GM13976 (cell line): ENCODE results near the gene TGM2.

Experiments used
- DNase-seq: peaks from one replicate; pipeline ENCODE4 v3.0.0; 2012; ENCODE audit warnings: low spot score
- in situ Hi-C: fragments of 300-500 bp; cut with MboI; formaldehyde crosslinking; loops from one replicate; pipeline ENCODE4 v1.12.0; 2022; ENCODE audit warnings: low sequenced_read_pairs, mixed read lengths, inconsistent platforms; ENCODE audit not compliant: unreplicated experiment
- TF ChIP-seq, protein P1 (sequence below): IDR thresholded peaks from 2 replicates; pipeline ENCODE4 v1.5.1; 2012; ENCODE audit warnings: borderline replicate concordance, mild to moderate bottlenecking; ENCODE audit not compliant: insufficient read depth; ENCODE audit errors: extremely low read depth, missing control alignments, control extremely low read depth

Gene TGM2

DNA sequence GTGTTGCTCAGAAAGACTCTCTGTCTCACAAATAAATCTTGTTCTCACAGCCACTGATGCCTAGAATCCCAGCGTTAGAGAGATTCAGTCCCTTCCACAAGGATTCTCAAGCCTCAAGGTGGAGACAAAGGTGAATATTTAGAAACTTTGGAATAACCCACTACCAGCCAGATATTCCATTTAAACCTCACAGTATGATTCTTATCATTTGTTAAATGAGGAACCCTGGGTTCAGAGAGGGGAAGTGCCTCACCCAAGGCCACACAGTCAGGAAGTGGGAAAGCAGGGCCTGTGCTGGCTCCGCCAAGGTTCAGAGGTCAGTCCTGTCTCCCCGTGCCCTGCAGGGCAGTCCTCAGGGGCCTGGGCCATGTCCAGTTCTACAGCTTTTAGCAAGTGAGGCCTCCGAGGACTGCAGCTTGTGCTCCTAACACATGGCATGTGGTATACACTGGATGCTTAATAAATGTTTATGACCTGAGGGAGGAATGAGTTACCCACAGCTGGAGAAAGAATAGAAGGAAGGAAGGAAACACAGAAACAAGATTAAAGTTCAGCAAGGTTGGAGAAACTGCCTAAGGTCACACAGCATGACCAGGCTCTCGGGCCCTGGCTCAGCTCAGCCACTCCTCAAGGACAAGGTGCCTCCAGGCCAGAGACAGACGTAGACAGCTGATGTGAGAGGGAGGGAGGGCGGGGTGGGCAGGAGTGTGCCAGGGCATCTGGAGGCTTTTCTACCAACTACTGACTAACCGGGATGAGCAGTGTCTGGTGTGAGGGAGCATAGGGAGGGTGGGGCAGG, 3.9 kb upstream of the TGM2 start:
- in situ Hi-C loops: loop anchor here (10.0 kb wide), 1 partner anchor 104 kb away; no protein-coding TSS in a partner anchor
- no peak for DNase-seq
- TF ChIP-seq, protein P1, sequence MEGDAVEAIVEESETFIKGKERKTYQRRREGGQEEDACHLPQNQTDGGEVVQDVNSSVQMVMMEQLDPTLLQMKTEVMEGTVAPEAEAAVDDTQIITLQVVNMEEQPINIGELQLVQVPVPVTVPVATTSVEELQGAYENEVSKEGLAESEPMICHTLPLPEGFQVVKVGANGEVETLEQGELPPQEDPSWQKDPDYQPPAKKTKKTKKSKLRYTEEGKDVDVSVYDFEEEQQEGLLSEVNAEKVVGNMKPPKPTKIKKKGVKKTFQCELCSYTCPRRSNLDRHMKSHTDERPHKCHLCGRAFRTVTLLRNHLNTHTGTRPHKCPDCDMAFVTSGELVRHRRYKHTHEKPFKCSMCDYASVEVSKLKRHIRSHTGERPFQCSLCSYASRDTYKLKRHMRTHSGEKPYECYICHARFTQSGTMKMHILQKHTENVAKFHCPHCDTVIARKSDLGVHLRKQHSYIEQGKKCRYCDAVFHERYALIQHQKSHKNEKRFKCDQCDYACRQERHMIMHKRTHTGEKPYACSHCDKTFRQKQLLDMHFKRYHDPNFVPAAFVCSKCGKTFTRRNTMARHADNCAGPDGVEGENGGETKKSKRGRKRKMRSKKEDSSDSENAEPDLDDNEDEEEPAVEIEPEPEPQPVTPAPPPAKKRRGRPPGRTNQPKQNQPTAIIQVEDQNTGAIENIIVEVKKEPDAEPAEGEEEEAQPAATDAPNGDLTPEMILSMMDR: no peak

DNA sequence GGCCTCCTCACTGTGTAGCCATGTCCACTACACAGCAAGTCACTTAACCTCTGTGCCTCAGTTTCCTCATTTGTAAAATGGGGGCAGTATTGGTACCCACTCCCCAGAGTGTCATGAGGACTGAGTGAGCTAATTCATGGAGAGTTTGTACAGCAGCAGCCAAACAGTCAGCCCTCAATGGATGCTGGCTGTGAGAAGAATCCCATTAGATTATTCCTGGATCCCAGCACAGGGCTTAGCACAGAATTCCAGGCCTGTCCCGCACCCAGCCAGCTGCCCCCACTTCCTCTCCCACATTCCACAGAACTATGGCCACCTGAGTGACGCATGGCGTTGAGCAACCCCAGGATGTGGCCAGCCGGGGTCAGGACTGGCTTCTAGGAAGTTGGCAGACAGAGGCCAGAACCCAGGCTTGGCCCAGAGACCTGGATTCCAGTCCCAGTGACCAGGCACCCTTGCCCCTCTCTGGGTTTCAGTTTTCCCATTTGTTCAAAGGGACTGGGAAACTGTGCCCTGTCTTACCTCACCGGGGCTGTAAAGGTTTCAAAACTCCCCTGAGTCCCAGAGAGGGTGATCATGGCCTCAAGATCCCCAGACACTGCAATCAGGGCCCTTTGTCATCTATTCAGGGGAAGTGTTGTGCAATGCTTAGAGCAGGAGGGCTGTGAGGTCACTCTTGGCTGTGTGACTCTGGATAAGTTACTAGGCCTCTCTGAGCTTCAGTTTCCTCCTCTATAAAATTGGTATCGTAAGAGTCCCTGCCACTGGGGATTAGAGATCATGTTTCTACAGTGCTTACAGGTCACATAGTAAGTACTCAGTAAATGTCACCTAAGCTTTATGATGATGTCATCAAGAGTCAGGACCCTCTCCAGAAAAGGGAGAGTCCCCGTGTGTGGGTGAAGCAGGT, 3.0 kb upstream of the TGM2 start:
- in situ Hi-C loops: loop anchor here (10.0 kb wide), 1 partner anchor 103 kb away; no protein-coding TSS in a partner anchor
- TF ChIP-seq, protein P1: no peak

DNA sequence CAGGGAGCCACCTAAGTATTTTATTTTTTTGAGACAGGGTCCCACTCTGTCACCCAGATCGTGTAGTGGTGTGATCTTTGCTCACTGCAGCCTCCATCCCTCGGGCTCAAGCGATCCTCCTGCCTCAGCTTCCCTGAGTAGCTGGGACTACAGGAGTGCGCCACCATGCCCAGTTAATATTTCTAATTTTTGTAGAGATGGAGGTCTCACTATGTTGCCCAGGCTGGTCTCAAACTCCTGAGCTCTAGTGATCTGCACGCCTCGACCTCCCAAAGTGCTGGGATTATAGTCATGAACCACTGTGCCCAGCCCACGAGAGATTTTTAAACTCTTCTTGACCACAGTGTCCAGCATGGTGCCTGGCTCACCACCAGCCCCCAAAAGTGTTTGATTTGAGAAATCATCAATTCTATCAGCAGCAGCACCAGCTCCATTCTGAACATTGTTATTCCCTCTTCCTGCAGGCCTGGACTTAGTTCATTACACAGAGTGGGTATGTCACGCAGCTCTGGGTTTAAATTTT, 2.3 kb upstream of the TGM2 start:
- DNase-seq: no peak
- in situ Hi-C loops: loop anchor here (10.0 kb wide), 1 partner anchor 103 kb away; no protein-coding TSS in a partner anchor

More for the DNA sequence above, 3.0 kb upstream of the TGM2 start:
- DNase-seq: no peak

DNA sequence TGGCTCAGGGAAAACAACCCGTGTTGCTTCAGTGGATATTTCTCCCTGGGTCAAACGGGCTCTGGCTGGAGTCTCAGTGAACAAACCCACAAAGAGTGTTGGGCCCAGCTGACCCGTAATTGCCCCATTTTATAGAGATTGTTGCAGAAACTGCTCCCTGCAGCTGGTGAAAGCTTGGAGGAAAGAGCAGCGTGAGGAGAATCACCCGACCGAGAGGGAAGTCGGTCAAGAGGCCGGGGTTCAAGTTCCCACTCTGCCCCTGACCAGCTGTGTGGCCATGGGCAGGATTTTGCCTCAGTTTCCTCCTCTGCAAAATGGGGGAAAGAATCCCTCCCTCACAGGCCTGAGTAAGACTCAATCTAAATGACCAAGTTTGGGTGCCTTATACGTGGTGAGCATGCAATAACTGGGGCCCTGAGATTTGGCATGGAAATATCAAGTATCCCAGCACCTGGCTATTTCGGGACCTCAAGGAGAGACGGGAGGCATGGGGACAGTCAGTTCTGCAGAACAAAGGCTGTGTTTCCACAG, 1.7 kb upstream of the TGM2 start:
- no peak for DNase-seq
- in situ Hi-C loops: loop anchor here (10.0 kb wide), 1 partner anchor 102 kb away; no protein-coding TSS in a partner anchor
- TF ChIP-seq, protein P1: no peak

More for the DNA sequence above, 2.3 kb upstream of the TGM2 start:
- TF ChIP-seq, protein P1: no peak

DNA sequence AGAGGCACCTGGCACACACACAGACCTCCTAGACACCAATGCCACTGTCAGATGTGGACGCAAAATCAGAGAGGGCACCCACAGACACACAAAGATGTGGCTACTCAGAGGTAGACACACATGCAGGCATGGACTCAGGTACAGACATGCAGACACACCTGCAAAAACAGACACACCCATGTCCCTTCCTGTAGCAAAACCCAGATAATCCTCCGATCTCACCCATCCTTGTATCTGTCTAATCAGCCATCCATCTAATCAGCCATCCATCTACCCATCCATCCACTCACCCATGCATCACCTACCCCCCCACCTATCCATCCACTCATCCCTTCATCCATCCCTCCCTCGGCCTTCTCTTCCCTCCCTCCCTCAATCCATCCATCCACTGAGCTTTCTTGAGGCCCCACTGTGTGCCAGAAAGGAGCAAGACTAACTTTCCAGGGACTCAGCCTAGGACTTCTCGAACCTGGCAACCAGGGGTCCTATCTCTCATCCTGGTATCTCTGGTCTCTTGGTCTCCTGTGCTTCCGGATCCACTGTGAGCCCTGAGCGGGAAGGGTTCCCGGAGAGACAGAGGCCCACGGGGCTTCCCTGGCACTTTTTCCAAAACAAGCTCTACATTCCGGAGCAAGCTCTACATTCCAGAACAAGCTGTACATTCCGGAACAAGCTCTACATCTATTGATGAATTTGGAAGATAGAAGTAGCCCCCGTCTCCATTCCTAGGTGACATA, 1.1 kb upstream of the TGM2 start:
- no peak for DNase-seq
- in situ Hi-C loops: loop anchor here (10.0 kb wide), 1 partner anchor 101 kb away; no protein-coding TSS in a partner anchor
- TF ChIP-seq, protein P1: no peak
